Left kidney (tissue), 2 donors: ENCODE data around the gene PREX1. TPM values are rescaled to one million over a fixed set of nuclear protein-coding genes. Genes with fewer than 3 reads are reported as not detected.
A peak's percentile ranks its signal among the peaks of the same experiment; 100 is the strongest.

Experiments used
- DNase-seq: peaks from one replicate; pipeline ENCODE4 v3.0.0-alpha.2; 2013
- polyA plus RNA-seq: library from polyadenylated mRNA; unstranded; fragments of 120-200 nt; gene quantifications from one replicate; pipeline ENCODE4 v1.2.1, GENCODE V29; 2013; ENCODE audit not compliant: insufficient read length

The PREX1 gene
- polyA plus RNA-seq, 1 donor, result 11.7 TPM

DNA sequence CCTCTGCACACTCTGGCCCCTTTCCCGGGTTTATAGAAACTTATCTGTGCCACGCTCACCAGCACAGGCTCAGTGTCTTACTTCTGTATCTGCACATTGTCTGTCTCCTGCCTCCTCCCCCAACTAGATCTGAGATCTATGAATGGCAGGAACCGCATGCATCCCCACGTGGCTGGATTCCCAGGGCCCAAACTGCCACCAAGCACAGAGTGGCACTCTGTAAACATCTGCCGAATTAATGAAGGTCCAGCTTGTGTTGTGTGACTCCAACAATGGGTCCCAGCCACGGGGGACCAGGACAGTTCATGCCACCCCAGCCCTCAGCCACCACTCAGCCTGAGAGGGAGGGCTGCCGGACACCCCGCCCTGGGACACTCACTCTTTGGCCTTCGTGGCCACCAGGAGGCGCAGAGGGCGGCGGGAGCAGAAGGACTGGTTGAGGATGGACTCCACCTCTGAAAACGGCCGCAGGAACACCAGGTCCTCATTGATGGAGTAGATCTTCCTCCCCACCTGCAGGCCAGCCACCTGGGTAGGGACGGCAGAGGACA, 171.1 kb downstream of the PREX1 start:
- no peak for DNase-seq

DNA sequence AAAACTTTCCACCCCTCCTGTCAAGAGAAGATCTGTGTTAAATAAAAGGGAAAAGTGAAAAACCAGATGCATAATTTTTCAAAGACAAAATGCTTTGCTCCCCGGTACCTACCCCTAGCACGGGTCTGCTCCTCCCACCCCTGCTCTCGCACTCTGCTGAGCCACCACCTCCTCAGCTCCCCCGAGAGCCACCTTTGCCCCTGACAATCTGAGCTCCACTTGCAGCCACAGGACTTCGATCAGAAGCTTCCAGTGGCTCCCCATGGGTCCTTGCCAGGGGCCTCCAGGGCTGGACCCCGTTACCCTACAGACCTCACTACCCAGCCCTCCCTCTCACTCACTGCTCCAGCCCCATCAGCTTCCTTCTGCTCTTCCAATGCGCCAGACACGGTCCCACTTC, 171.7 kb downstream of the PREX1 start:
- no peak for DNase-seq

GRCh38 chr20:48653706-48654051, 174.1 kb downstream of the PREX1 start:
- no peak for DNase-seq

- DNase-seq, result no peak
These were observed 174.7 kb downstream of the PREX1 start for GRCh38 chr20:48652961-48653705.

DNA sequence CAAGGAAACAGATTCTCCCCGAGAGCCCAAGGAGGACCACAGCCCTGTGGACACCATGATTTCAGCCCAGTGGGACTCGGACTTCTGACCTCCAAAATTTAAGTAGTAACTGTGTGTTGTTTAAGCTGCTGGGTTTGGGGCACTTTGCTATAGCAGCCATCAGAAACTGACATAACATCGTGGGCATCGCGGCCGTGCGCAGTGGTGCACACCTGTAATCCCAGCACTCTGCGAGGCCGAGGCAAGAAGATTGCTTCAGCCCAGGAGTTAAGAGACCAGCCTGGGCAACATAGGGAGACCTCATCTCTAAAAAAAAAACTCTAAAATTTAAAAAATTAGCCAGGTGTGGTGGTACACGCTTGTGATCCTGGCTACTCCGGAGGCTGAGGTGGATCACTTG, 175.8 kb downstream of the PREX1 start:
- no peak for DNase-seq

GRCh38 chr20:48651271-48651670, 176.5 kb downstream of the PREX1 start:
- no peak for DNase-seq

DNA sequence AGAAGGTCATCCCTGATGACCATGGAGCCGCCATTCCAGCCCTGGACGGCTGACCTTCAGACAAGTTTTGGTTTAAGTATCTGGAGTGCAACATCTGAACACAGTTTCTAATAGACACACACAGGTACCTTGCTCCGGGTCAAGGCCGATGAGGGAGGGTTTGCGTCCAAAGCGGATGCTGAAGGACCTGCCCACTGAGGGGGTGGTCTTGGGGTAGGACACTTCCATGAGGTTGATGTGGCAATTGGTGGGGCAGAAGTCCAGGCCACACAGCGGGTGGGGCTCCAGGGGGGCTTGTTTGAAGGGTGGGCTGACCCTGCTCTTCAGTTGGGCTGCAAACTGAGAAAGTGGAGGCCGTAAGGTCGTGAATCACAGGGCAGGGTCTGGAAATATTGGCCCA, 177.9 kb downstream of the PREX1 start:
- DNase-seq, result no peak

GRCh38 chr20:48649104-48649626, 178.6 kb downstream of the PREX1 start:
- DNase-seq, result no peak

GRCh38 chr20:48648482-48649051, 179.2 kb downstream of the PREX1 start:
- no peak for DNase-seq

- DNase-seq, result no peak
These were observed 179.9 kb downstream of the PREX1 start for GRCh38 chr20:48647858-48648257.

DNA sequence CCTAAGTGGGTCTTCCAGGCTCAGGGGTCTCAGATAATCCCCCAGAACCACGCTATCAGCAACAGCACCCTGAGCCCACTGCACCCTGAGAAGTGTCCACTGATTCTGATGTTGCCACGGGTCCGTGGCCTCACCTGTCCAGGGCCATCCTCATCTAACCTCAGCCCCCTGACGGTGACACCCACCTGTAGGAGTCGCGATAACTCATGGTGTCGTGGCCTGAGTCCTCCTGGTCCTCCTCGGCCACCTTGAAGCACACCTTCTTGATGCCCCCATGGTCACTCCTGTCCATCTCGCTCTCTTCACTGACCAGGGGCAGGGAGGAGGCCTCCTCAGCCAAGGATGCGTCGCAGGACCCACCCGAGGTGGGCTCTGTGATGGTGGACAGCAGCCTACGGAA, 182.1 kb downstream of the PREX1 start:
- DNase-seq, result no peak

- DNase-seq, result no peak
These were observed 183.4 kb downstream of the PREX1 start for GRCh38 chr20:48644286-48644828.

DNA sequence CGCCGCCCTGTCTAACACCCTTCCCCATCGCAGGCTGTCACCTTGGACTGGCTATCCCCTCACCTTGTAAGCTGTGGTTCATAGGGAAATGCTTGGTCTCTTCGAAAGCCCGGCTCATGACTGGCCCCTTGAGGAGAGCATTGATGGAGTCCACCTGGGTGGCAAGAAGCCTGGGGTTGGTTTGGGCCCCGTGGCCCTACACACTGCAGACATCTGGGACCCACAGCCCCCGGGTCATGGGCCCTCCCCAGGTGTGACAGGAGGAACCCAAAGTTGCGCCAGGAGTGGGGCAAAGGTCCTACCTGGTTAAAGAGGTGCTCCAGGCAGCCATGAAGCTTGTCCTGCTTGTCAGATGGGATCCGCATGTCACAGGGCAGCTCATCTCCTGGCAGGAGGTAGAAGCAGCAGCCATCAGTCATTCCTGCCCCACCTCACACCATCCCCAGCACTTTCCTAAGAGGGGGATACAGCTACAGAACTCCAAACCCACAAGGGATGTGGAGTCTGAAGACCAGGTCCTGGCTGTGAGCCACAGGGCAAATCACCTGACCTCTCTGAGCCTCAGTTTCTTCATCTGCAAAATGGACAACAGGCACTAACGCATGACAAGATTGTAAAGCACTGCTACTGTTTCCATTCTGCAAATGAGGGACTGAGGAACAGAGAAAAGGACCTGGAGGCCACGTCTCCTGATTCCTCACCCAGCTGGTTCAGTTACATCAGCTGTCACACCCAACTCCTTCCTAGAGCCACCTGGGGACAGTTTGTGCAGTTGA, 185.5 kb downstream of the PREX1 start:
- no peak for DNase-seq

DNA sequence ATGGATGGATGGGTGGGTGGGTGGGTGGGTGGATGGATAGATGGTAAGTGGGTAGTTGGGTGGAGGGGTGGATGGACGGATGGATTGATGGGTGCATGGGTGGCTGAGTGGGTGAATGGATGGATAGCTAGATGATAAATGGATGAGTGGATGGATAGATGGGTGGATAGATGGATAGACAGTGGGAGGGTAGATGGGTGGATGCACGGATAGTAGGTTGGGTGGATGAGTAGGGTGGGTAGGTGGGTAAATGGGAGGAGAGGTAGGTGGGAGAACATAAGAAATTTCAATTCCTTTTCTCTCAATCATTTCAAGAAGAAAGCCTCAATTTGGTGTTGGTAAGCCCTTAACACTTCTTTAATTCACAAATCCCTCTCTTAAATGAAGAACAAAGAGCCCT, 186.9 kb downstream of the PREX1 start:
- no peak for DNase-seq

DNA sequence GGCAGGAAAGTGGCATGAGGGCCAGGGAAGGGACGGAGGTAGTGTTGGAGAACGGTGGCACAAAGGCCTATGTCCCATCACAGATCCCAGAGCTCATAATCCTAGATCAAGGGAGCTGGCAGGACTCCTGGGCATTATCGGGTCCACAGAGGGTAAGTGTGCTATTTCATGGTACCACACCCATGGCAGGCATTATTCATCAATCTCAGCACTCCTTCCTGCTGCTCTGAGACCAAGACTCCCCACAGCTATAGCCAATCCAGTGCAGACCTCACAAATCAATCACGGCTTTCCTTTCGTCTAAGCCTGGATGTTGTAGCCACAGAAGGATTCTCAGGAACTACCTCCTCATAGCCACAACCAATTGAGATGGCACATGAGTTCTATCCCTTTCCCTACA, 187.9 kb downstream of the PREX1 start:
- DNase-seq, result no peak

GRCh38 chr20:48638546-48638945, 189.3 kb downstream of the PREX1 start:
- no peak for DNase-seq

DNA sequence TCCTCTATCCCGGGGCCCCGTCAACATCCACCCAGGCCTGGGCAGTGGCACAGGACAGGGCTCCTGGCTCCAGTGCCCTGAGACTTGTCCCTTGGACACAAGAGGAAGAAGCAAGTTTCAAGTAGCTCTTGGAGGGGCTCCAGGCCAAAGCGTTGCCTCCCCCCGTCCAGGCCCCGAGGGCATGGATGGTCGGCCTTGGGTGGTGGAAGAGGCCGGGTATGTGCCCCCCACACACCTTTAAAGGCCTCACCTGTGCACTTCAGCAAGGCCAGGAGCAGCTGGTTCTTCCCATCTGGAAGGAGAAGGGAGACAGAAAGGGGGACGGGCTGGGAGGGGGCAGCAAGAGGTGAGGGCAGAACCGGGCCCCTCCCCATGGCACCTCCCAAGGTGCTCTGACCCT, 190.3 kb downstream of the PREX1 start:
- DNase-seq, result no peak

DNA sequence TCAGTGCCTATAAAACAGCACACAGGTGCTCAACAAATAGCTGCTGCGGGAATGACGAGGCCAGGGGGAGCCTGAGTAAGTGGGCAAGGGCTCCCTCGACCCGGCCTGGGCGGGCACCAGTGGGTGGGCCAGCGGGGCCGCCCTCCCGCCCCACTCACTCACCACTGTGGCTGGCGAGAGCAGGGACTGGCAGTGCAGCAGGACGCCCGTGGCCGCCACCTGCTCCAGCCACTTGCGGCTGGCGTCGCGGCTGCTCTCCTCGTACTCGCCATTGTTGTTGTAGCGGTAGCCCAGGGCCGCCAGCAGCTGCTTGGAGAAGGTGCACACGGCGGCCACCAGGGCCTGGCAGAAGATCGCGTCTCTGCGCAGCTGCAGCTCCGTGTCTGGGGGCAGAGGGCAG, 191.5 kb downstream of the PREX1 start:
- no peak for DNase-seq

GRCh38 chr20:48635791-48636267, 192.0 kb downstream of the PREX1 start:
- peak; percentile 32 for DNase-seq

- no peak for DNase-seq
These were observed 192.4 kb downstream of the PREX1 start for GRCh38 chr20:48635361-48635760.

DNA sequence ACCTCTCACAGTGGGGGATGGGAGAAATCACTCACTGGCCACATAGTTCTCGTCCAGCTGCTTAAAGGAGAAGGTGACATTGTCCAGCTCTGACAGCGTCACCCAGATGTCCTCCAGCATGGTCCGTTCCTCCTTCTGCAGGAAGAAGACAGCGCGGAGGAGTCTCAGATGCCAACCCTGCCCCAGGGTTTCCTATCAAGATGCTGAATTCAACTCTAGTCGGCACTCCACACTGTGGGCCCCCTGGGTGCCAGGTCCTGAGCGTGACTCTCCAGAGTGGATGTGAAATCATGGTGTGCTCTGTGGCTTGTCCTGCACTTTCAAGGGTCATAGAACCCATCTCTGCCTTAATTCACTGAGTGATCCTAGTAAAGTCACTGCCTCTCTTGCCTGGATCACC, 193.2 kb downstream of the PREX1 start:
- DNase-seq, result no peak

- no peak for DNase-seq
These were observed 194.1 kb downstream of the PREX1 start for GRCh38 chr20:48633620-48634257.
